ENCODE measurements around the gene ASAP2. TPM values are rescaled to one million over a fixed set of nuclear protein-coding genes. Genes with fewer than 3 reads are reported as not detected.

The ASAP2 gene
- total RNA-seq, 4 donors from 2014 or later = 33.2 to 62.1 (median 54.5) TPM

- TF ChIP-seq EP300 (IDR thresholded peaks at IDR 0.05; ENCODE audit: low read depth) = no peak
- TF ChIP-seq CTCF (IDR thresholded peaks at IDR 0.05) = no peak
- TF ChIP-seq POLR2AphosphoS5 (IDR thresholded peaks at IDR 0.05) = peak in 1 of 3 donors; percentile 9
- no peak for TF ChIP-seq POLR2A (IDR thresholded peaks at IDR 0.05)
- DNase-seq = no peak
- Histone ChIP-seq H3K36me3 (no peaks in the 10 kb centered on the region), H3K9me3 (no peaks in the 10 kb centered on the region), H3K4me1 (peaks cover 3 to 29% (median 11%) of the 10 kb centered on the region in 4 donors), H3K27me3 (no peaks in the 10 kb centered on the region), H3K27ac (peak overlapping the region in 2 of 4 donors; percentile 18), H3K4me3 (no peak overlapping the region)
- intact Hi-C loops (cut with DNase I; ENCODE audit: low total_unique reads) = no loop called here
- in situ Hi-C loops (cut with MboI; ENCODE audit: low pct_ligation_motif_present in 1 of 4, low pct_unique_long_range_greater_than_20kb in 1 of 4, low sequenced_read_pairs in 3 of 4) = loop anchor here in 1 of 4 donors (25.0 kb wide), 1 partner anchor 150 kb away; no protein-coding TSS in a partner anchor
- 17 to 20% methylated on average over 1 to 2 of the region's 2 CpGs for WGBS, 2 donors (ENCODE audit: low coverage in 1 of 2)
Observed at GRCh38 chr2:9187620-9188214, 18.9 kb upstream of the ASAP2 start.

- Histone ChIP-seq H3K27ac (no peak overlapping the region), H3K9me3 (no peaks in the 10 kb centered on the region), H3K4me1 (peaks cover 3 to 29% (median 11%) of the 10 kb centered on the region in 4 donors), H3K36me3 (no peaks in the 10 kb centered on the region), H3K4me3 (no peak overlapping the region), H3K27me3 (no peaks in the 10 kb centered on the region)
- intact Hi-C loops (cut with DNase I; ENCODE audit: low total_unique reads) (no loop called here), in situ Hi-C loops (cut with MboI; ENCODE audit: low pct_ligation_motif_present in 1 of 4, low pct_unique_long_range_greater_than_20kb in 1 of 4, low sequenced_read_pairs in 3 of 4) (loop anchor here in 1 of 4 donors (25.0 kb wide), 1 partner anchor 148 kb away; no protein-coding TSS in a partner anchor)
- no peak for DNase-seq
- WGBS, 2 donors (ENCODE audit: low coverage in 1 of 2) = 83 to 100% methylated on average over 1 to 6 of the region's 6 CpGs
- no peak for TF ChIP-seq EP300 (IDR thresholded peaks at IDR 0.05; ENCODE audit: low read depth)
- no peak for TF ChIP-seq POLR2AphosphoS5 (IDR thresholded peaks at IDR 0.05)
- TF ChIP-seq CTCF (IDR thresholded peaks at IDR 0.05) = no peak
- no peak for TF ChIP-seq POLR2A (IDR thresholded peaks at IDR 0.05)
Observed at GRCh38 chr2:9188823-9189222, 17.8 kb upstream of the ASAP2 start.

GRCh38 chr2:9189901-9190300 lies 16.7 kb upstream of the ASAP2 start:
- in situ Hi-C loops (cut with MboI; ENCODE audit: low pct_ligation_motif_present in 1 of 4, low pct_unique_long_range_greater_than_20kb in 1 of 4, low sequenced_read_pairs in 3 of 4) = loop anchor here in 1 of 4 donors (25.0 kb wide), 1 partner anchor 147 kb away; no protein-coding TSS in a partner anchor
- DNase-seq = no peak

More at GRCh38 chr2:9189901-9190300, 16.7 kb upstream of the ASAP2 start:
- 81 to 100% methylated on average over 2 to 3 of the region's 3 CpGs for WGBS, 2 donors (ENCODE audit: low coverage in 1 of 2)
- TF ChIP-seq CTCF (IDR thresholded peaks at IDR 0.05) (no peak), POLR2A (IDR thresholded peaks at IDR 0.05) (no peak), EP300 (IDR thresholded peaks at IDR 0.05; ENCODE audit: low read depth) (no peak), POLR2AphosphoS5 (IDR thresholded peaks at IDR 0.05) (no peak)
- no peak overlapping the region for H3K4me3 ChIP-seq
- H3K27ac ChIP-seq = peak overlapping the region in 3 of 4 donors; percentile 70 to 77 (median 71)
- intact Hi-C loops (cut with DNase I; ENCODE audit: low total_unique reads) = no loop called here
- H3K4me1 ChIP-seq = peaks cover 3 to 29% (median 11%) of the 10 kb centered on the region in 4 donors
- no peaks in the 10 kb centered on the region for H3K36me3 ChIP-seq
- no peaks in the 10 kb centered on the region for H3K27me3 ChIP-seq
- no peaks in the 10 kb centered on the region for H3K9me3 ChIP-seq

Measured in transverse colon (tissue), 4 donors.